Spleen (tissue), 7 donors: Measurements from ENCODE around the gene PTPRE.

Experiments used
- POLR2A ChIP-seq, 3 donors: fragments of 450-650 bp; IDR thresholded peaks; one replicate each; pipeline ENCODE4 v1.5.1; 2017; ENCODE audit warnings: antibody characterized with exemption in 3 of 3, mild to moderate bottlenecking in 1 of 3
- POLR2AphosphoS5 ChIP-seq, 3 donors: sonication (generic); formaldehyde crosslinking; IDR thresholded peaks; one replicate each; pipeline ENCODE4 v1.5.1; 2017; ENCODE audit warnings: antibody characterized with exemption in 3 of 3
- TF ChIP-seq, protein P1 (sequence below), 11 experiments: fragments of 200-600 bp in 7 of 11; fragments of 450-650 bp in 4 of 11; sonication (generic) in 4 of 11; IDR thresholded peaks in 8 of 11; conservative IDR thresholded peaks in 3 of 11; 1 replicate in 7 of 11; 2 replicates in 4 of 11; pipeline versions ENCODE4 v1.4.0 to v1.8.0; 2016 to 2021; ENCODE audit warnings: antibody characterized with exemption in 11 of 11, inconsistent platforms in 4 of 11, mild to moderate bottlenecking in 1 of 11
- donor health status: DM: no; HTN: no; CAD: no; lungs with moderate emphysema.
- donor health status: DM: no; HTN: no; CAD: no.
- donor health status: DM: no; HTN: no; CAD: no.

DNA sequence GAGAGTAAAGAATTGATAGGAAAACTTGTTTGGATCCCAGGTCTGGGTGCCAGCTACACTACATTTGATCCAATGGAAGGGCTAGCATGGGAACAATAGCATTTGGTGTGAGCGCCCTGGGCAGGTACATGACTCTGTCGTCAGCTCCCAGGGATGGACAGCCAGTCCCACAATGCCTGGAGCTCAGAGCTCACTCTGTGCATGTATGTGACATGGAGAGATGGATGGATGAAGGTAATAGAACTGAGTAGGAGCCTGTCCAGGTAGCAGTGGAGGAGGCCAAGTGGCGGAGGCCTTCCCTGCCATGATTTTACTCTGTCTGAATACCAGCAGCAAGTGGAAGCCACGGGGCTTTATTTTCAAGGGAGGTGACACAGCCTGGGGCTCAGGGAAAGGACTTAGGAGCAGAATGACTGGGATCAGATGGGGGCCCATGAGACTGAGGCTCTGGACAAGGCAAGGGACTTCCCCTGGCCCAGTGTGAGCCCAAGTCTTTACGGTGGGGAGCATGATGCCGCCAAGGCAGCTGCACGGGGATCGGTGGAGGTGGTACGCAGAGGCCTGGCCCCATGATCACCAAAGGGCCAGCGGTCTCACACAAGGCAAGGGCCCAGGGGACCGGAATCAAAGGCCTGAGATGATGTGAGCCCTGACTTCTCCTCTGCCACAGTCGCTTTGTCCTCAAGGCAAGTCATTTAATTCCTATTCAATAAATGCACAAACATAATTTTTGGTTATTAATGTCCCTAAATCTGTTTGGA is 5.9 kb downstream of the PTPRE start:
- TF ChIP-seq POLR2A (IDR thresholded peaks at IDR 0.05) (no peak), POLR2AphosphoS5 (IDR thresholded peaks at IDR 0.05) (no peak)
- TF ChIP-seq, protein P1, sequence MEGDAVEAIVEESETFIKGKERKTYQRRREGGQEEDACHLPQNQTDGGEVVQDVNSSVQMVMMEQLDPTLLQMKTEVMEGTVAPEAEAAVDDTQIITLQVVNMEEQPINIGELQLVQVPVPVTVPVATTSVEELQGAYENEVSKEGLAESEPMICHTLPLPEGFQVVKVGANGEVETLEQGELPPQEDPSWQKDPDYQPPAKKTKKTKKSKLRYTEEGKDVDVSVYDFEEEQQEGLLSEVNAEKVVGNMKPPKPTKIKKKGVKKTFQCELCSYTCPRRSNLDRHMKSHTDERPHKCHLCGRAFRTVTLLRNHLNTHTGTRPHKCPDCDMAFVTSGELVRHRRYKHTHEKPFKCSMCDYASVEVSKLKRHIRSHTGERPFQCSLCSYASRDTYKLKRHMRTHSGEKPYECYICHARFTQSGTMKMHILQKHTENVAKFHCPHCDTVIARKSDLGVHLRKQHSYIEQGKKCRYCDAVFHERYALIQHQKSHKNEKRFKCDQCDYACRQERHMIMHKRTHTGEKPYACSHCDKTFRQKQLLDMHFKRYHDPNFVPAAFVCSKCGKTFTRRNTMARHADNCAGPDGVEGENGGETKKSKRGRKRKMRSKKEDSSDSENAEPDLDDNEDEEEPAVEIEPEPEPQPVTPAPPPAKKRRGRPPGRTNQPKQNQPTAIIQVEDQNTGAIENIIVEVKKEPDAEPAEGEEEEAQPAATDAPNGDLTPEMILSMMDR (IDR thresholded peaks at IDR 0.05 in 8 of 11, conservative IDR thresholded peaks at IDR 0.05 in 3 of 11), result no peak
